ENCODE results near the gene ADCK1.

GRCh38 chr14:77923131-77923936, 123.4 kb downstream of the ADCK1 start:
- TF ChIP-seq CTCF (conservative IDR thresholded peaks at IDR 0.05; ENCODE audit: low read length) (no peak), EZH2phosphoT487 (IDR thresholded peaks at IDR 0.05; ENCODE audit: borderline replicate concordance, low read depth, low read length) (no peak)
